Immature natural killer cell (primary cell): ENCODE results near the gene SUGCT. TPM values are rescaled to one million over a fixed set of nuclear protein-coding genes. Genes with fewer than 3 reads are reported as not detected.

ENCODE experiments used
- DNase-seq, 3 donors: peaks; one replicate each; pipeline ENCODE4 v3.0.0; 2022; ENCODE audit warnings: mixed read lengths in 1 of 3
- H3K27ac Mint-ChIP-seq, 6 donors: one replicate each; pipeline ENCODE4 v1.8.0; 2020; ENCODE audit warnings: mixed read lengths in 6 of 6, mild to moderate bottlenecking in 5 of 6, inconsistent platforms in 4 of 6, moderate library complexity in 3 of 6
- H3K27me3 Mint-ChIP-seq, 3 donors: one replicate each; pipeline ENCODE4 v1.8.0; 2020 to 2021; ENCODE audit warnings: low read depth in 3 of 3, mild to moderate bottlenecking in 3 of 3, mixed read lengths in 3 of 3, moderate library complexity in 3 of 3, inconsistent platforms in 1 of 3
- H3K36me3 Mint-ChIP-seq, 3 donors: one replicate each; pipeline ENCODE4 v1.8.0; 2020; ENCODE audit warnings: mixed read lengths in 3 of 3, inconsistent platforms in 2 of 3, mild to moderate bottlenecking in 2 of 3
- H3K4me1 Mint-ChIP-seq, 2 donors: one replicate each; pipeline ENCODE4 v1.8.0; 2020; ENCODE audit warnings: inconsistent platforms in 2 of 2, mild to moderate bottlenecking in 2 of 2, mixed read lengths in 2 of 2, moderate library complexity in 1 of 2
- H3K4me3 Mint-ChIP-seq, 5 donors: one replicate each; pipeline ENCODE4 v1.8.0; 2020; ENCODE audit warnings: mild to moderate bottlenecking in 5 of 5, mixed read lengths in 5 of 5, inconsistent platforms in 3 of 5, moderate library complexity in 3 of 5
- H3K9me3 Mint-ChIP-seq, 6 donors: one replicate each; pipeline ENCODE4 v1.8.0; 2020; ENCODE audit warnings: mild to moderate bottlenecking in 6 of 6, mixed read lengths in 6 of 6, inconsistent platforms in 4 of 6, moderate library complexity in 3 of 6
- polyA plus RNA-seq, 3 donors: library from polyadenylated mRNA; unstranded; fragments of 300-500 nt; fragmentation: Illumina TruSeq; gene quantifications; one replicate each; pipeline ENCODE4 v1.2.3, GENCODE V29; 2021

SUGCT gene
- polyA plus RNA-seq, 3 donors from 2014 or later, result 0.28 TPM; not detected in 2

GRCh38 chr7:40310258-40310657 lies 175.5 kb downstream of the SUGCT start:
- no peak overlapping the region for H3K4me3 Mint-ChIP-seq
- no peak for DNase-seq
- peaks cover 2 to 7% (median 3%) of the 10 kb centered on the region in 3 donors for H3K27me3 Mint-ChIP-seq
- H3K9me3 Mint-ChIP-seq, result peaks cover 0 to 5% (median 0%) of the 10 kb centered on the region in 6 donors
- H3K36me3 Mint-ChIP-seq, result no peaks in the 10 kb centered on the region
- H3K4me1 Mint-ChIP-seq, result no peaks in the 10 kb centered on the region
- no peak overlapping the region for H3K27ac Mint-ChIP-seq

GRCh38 chr7:40311307-40311706 lies 176.5 kb downstream of the SUGCT start:
- H3K4me1 Mint-ChIP-seq, result no peaks in the 10 kb centered on the region
- peaks cover 0 to 7% (median 3%) of the 10 kb centered on the region in 3 donors for H3K27me3 Mint-ChIP-seq
- no peaks in the 10 kb centered on the region for H3K36me3 Mint-ChIP-seq
- DNase-seq, result no peak
- no peak overlapping the region for H3K27ac Mint-ChIP-seq
- H3K4me3 Mint-ChIP-seq, result no peak overlapping the region
- H3K9me3 Mint-ChIP-seq, result peaks cover 0 to 5% (median 0%) of the 10 kb centered on the region in 6 donors

- H3K27me3 Mint-ChIP-seq, result peaks cover 0 to 5% (median 3%) of the 10 kb centered on the region in 3 donors
- H3K36me3 Mint-ChIP-seq, result no peaks in the 10 kb centered on the region
- no peaks in the 10 kb centered on the region for H3K4me1 Mint-ChIP-seq
- H3K9me3 Mint-ChIP-seq, result peaks cover 0 to 3% (median 0%) of the 10 kb centered on the region in 6 donors
- no peak overlapping the region for H3K27ac Mint-ChIP-seq
- no peak for DNase-seq
- no peak overlapping the region for H3K4me3 Mint-ChIP-seq
Observed at GRCh38 chr7:40315277-40315676, 180.5 kb downstream of the SUGCT start.

- Mint-ChIP-seq H3K4me1 (no peaks in the 10 kb centered on the region), H3K36me3 (no peaks in the 10 kb centered on the region), H3K27ac (no peak overlapping the region), H3K4me3 (no peak overlapping the region), H3K27me3 (peaks cover 0 to 5% (median 1%) of the 10 kb centered on the region in 3 donors), H3K9me3 (peaks cover 0 to 3% (median 0%) of the 10 kb centered on the region in 6 donors)
- DNase-seq, result no peak
Observed at GRCh38 chr7:40316176-40316575, 181.4 kb downstream of the SUGCT start.

GRCh38 chr7:40324914-40325313 lies 190.1 kb downstream of the SUGCT start:
- no peak for DNase-seq
- Mint-ChIP-seq H3K4me3 (no peak overlapping the region), H3K36me3 (no peaks in the 10 kb centered on the region), H3K27me3 (no peaks in the 10 kb centered on the region), H3K27ac (no peak overlapping the region), H3K4me1 (no peaks in the 10 kb centered on the region), H3K9me3 (no peaks in the 10 kb centered on the region)

GRCh38 chr7:40327113-40327512 lies 192.3 kb downstream of the SUGCT start:
- Mint-ChIP-seq H3K27ac (no peak overlapping the region), H3K36me3 (no peaks in the 10 kb centered on the region), H3K4me3 (no peak overlapping the region), H3K9me3 (no peaks in the 10 kb centered on the region), H3K4me1 (no peaks in the 10 kb centered on the region), H3K27me3 (no peaks in the 10 kb centered on the region)
- DNase-seq, result no peak

GRCh38 chr7:40327873-40328272 lies 193.1 kb downstream of the SUGCT start:
- H3K4me1 Mint-ChIP-seq, result no peaks in the 10 kb centered on the region
- H3K9me3 Mint-ChIP-seq, result no peaks in the 10 kb centered on the region
- DNase-seq, result no peak
- H3K36me3 Mint-ChIP-seq, result no peaks in the 10 kb centered on the region
- no peak overlapping the region for H3K27ac Mint-ChIP-seq
- no peaks in the 10 kb centered on the region for H3K27me3 Mint-ChIP-seq
- no peak overlapping the region for H3K4me3 Mint-ChIP-seq

- no peaks in the 10 kb centered on the region for H3K9me3 Mint-ChIP-seq
- DNase-seq, result peak; percentile 3 to 10 (median 4)
- no peaks in the 10 kb centered on the region for H3K36me3 Mint-ChIP-seq
Observed at GRCh38 chr7:40329601-40330153, 194.9 kb downstream of the SUGCT start.

GRCh38 chr7:40330408-40330807 lies 195.6 kb downstream of the SUGCT start:
- H3K27ac Mint-ChIP-seq, result no peak overlapping the region
- H3K36me3 Mint-ChIP-seq, result no peaks in the 10 kb centered on the region
- H3K9me3 Mint-ChIP-seq, result no peaks in the 10 kb centered on the region
- H3K4me3 Mint-ChIP-seq, result no peak overlapping the region
- no peak for DNase-seq
- no peaks in the 10 kb centered on the region for H3K4me1 Mint-ChIP-seq
- no peaks in the 10 kb centered on the region for H3K27me3 Mint-ChIP-seq

More at GRCh38 chr7:40329601-40330153, 194.9 kb downstream of the SUGCT start:
- Mint-ChIP-seq H3K27ac (no peak overlapping the region), H3K4me1 (no peaks in the 10 kb centered on the region), H3K4me3 (no peak overlapping the region), H3K27me3 (no peaks in the 10 kb centered on the region)

GRCh38 chr7:40331915-40332314 lies 197.1 kb downstream of the SUGCT start:
- no peaks in the 10 kb centered on the region for H3K4me1 Mint-ChIP-seq
- peaks cover 0 to 2% (median 0%) of the 10 kb centered on the region in 6 donors for H3K9me3 Mint-ChIP-seq
- H3K27me3 Mint-ChIP-seq, result no peaks in the 10 kb centered on the region
- DNase-seq, result no peak
- no peaks in the 10 kb centered on the region for H3K36me3 Mint-ChIP-seq
- no peak overlapping the region for H3K4me3 Mint-ChIP-seq
- H3K27ac Mint-ChIP-seq, result no peak overlapping the region

GRCh38 chr7:40332516-40332915 lies 197.7 kb downstream of the SUGCT start:
- no peaks in the 10 kb centered on the region for H3K4me1 Mint-ChIP-seq
- peaks cover 0 to 3% (median 0%) of the 10 kb centered on the region in 6 donors for H3K9me3 Mint-ChIP-seq
- no peak overlapping the region for H3K4me3 Mint-ChIP-seq
- DNase-seq, result no peak
- H3K27ac Mint-ChIP-seq, result no peak overlapping the region
- no peaks in the 10 kb centered on the region for H3K36me3 Mint-ChIP-seq
- H3K27me3 Mint-ChIP-seq, result no peaks in the 10 kb centered on the region

- no peak overlapping the region for H3K4me3 Mint-ChIP-seq
- peaks cover 0 to 14% (median 2%) of the 10 kb centered on the region in 6 donors for H3K9me3 Mint-ChIP-seq
- H3K27me3 Mint-ChIP-seq, result no peaks in the 10 kb centered on the region
- no peak for DNase-seq
- H3K4me1 Mint-ChIP-seq, result no peaks in the 10 kb centered on the region
- H3K36me3 Mint-ChIP-seq, result no peaks in the 10 kb centered on the region
- no peak overlapping the region for H3K27ac Mint-ChIP-seq
Observed at GRCh38 chr7:40341836-40342235, 207.0 kb downstream of the SUGCT start.

- DNase-seq, result no peak
- peaks cover 0 to 3% (median 0%) of the 10 kb centered on the region in 6 donors for H3K9me3 Mint-ChIP-seq
- no peaks in the 10 kb centered on the region for H3K4me1 Mint-ChIP-seq
- no peak overlapping the region for H3K27ac Mint-ChIP-seq
- H3K36me3 Mint-ChIP-seq, result no peaks in the 10 kb centered on the region
- no peaks in the 10 kb centered on the region for H3K27me3 Mint-ChIP-seq
- no peak overlapping the region for H3K4me3 Mint-ChIP-seq
Observed at GRCh38 chr7:40346554-40346953, 211.7 kb downstream of the SUGCT start.

- Mint-ChIP-seq H3K4me1 (no peaks in the 10 kb centered on the region), H3K27me3 (no peaks in the 10 kb centered on the region), H3K4me3 (no peak overlapping the region), H3K9me3 (peaks cover 0 to 6% (median under 1%) of the 10 kb centered on the region in 6 donors), H3K36me3 (no peaks in the 10 kb centered on the region), H3K27ac (no peak overlapping the region)
- DNase-seq, result no peak
Observed at GRCh38 chr7:40348126-40348728, 213.4 kb downstream of the SUGCT start.

GRCh38 chr7:40350100-40350499 lies 215.3 kb downstream of the SUGCT start:
- H3K27me3 Mint-ChIP-seq, result no peaks in the 10 kb centered on the region
- DNase-seq, result no peak
- no peak overlapping the region for H3K27ac Mint-ChIP-seq
- H3K4me1 Mint-ChIP-seq, result no peaks in the 10 kb centered on the region
- no peaks in the 10 kb centered on the region for H3K36me3 Mint-ChIP-seq
- H3K9me3 Mint-ChIP-seq, result peaks cover 0 to 6% (median under 1%) of the 10 kb centered on the region in 6 donors
- H3K4me3 Mint-ChIP-seq, result no peak overlapping the region
